Loucy (cell line): Measurements from ENCODE around the gene PRXL2A.

Source experiments
- CTCF ChIP-seq: fragments of 200-600 bp; sonication (generic); conservative IDR thresholded peaks from 2 replicates; pipeline ENCODE4 v1.5.1; 2014; ENCODE audit warnings: mild to moderate bottlenecking, antibody characterized with exemption, low read length
- EZH2phosphoT487 ChIP-seq: fragments of 200-600 bp; IDR thresholded peaks from 2 replicates; pipeline ENCODE4 v1.6.1; 2018; ENCODE audit warnings: antibody characterized with exemption, mild to moderate bottlenecking, moderate library complexity, borderline replicate concordance

DNA sequence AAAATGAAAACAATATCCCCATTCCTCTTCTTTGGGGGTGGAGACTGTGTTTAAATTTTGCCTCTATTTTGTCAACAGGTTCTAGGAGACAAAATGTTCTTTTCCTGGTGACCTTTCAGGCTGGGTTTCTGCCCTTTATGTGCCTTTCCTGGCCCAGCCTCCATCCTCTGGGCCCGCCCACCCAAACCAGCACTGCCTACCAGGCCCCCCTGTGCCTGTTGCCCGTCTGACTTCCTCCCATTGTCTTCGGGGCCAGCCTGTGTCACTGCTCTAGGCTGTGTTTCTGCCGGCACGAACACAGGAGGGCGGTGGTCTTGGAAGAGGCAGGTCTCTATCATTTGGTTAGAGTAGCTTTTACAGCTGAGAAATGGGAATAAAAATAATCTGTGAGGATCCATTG lies 59.7 kb downstream of the PRXL2A start:
- TF ChIP-seq EZH2phosphoT487 (no peak), CTCF (no peak)
